Prostate gland (tissue), 2 donors: ENCODE results near the gene CTNND2. TPM values are rescaled to one million over a fixed set of nuclear protein-coding genes. Genes with fewer than 3 reads are reported as not detected.

Experiments used
- DNase-seq: peaks from one replicate; pipeline ENCODE4 v3.0.0-alpha.2; 2019; ENCODE audit warnings: low spot score
- H3K27ac ChIP-seq, 2 donors: fragments of 200-600 bp; sonication (generic); 2 replicates each; pipeline ENCODE4 v1.5.1; 2017 to 2019
- H3K27me3 ChIP-seq: fragments of 200-600 bp; sonication (generic); replicated peaks from 2 replicates; pipeline ENCODE4 v1.5.1; 2019; ENCODE audit not compliant: insufficient read depth
- H3K36me3 ChIP-seq, 2 donors: fragments of 200-600 bp; sonication (generic); 1 replicate in 1 of 2; 2 replicates in 1 of 2; pipeline versions ENCODE4 v1.5.1 to v1.8.1; 2017 to 2019
- H3K4me1 ChIP-seq: fragments of 200-600 bp; sonication (generic); replicated peaks from 2 replicates; pipeline ENCODE4 v1.5.1; 2019
- H3K4me3 ChIP-seq, 2 donors: fragments of 200-600 bp; sonication (generic); 2 replicates each; pipeline ENCODE4 v1.5.1; 2017 to 2019
- H3K9me3 ChIP-seq: fragments of 200-600 bp; sonication (generic); 2 replicates; pipeline ENCODE4 v1.5.1; 2017
- CTCF ChIP-seq, 4 experiments: fragments of 200-600 bp in 2 of 4; fragments of 450-650 bp in 2 of 4; sonication (generic) in 2 of 4; IDR thresholded peaks; 1 replicate in 3 of 4; 2 replicates in 1 of 4; pipeline ENCODE4 v1.5.1; 2016 to 2019; ENCODE audit warnings: antibody characterized with exemption in 4 of 4, mild to moderate bottlenecking in 2 of 4, moderate library complexity in 2 of 4
- POLR2A ChIP-seq: fragments of 450-650 bp; IDR thresholded peaks from one replicate; pipeline ENCODE4 v1.6.1; 2016; ENCODE audit warnings: antibody characterized with exemption, mild to moderate bottlenecking
- POLR2AphosphoS5 ChIP-seq: sonication (generic); formaldehyde crosslinking; IDR thresholded peaks from one replicate; pipeline ENCODE4 v1.6.1; 2017; ENCODE audit warnings: antibody characterized with exemption
- WGBS: methylation state at CpG from one replicate; pipeline ENCODE4 v1.1.5; 2018; 5-methylcytosine and 5-hydroxymethylcytosine counted together
- intact Hi-C: fragments of 100-400 bp; cut with DNase I; formaldehyde crosslinking; loops from one replicate; pipeline ENCODE4 v1.14.2; 2022
- total RNA-seq, 2 donors: library from RNA; depleted of rRNA; stranded (reverse); fragments of >200 nt; gene quantifications; one replicate each; pipeline ENCODE4 v1.1.0, GENCODE V29; 2016

The CTNND2 gene
- total RNA-seq, 2 donors from 2014 or later: 5.5 to 11.2 TPM

- no peaks in the 10 kb centered on the region for H3K4me1 ChIP-seq
- TF ChIP-seq POLR2A (no peak), POLR2AphosphoS5 (no peak), CTCF (IDR thresholded peaks at IDR 0.05) (no peak)
- intact Hi-C loops: no loop called here
- DNase-seq: no peak
- no peak overlapping the region for H3K27ac ChIP-seq
- no peak overlapping the region for H3K4me3 ChIP-seq
- H3K36me3 ChIP-seq: no peaks in the 10 kb centered on the region
- 92% methylated on average over 6 of the region's 6 CpGs for WGBS
- no peaks in the 10 kb centered on the region for H3K9me3 ChIP-seq
- H3K27me3 ChIP-seq: no peaks in the 10 kb centered on the region
Observed at GRCh38 chr5:11037080-11037479, 867.2 kb downstream of the CTNND2 start.

- H3K36me3 ChIP-seq: no peaks in the 10 kb centered on the region
Observed at GRCh38 chr5:11030671-11031070, 873.6 kb downstream of the CTNND2 start.

GRCh38 chr5:11027660-11028059 is 876.6 kb downstream of the CTNND2 start:
- no peaks in the 10 kb centered on the region for H3K9me3 ChIP-seq
- TF ChIP-seq CTCF (IDR thresholded peaks at IDR 0.05): no peak
- TF ChIP-seq POLR2A: no peak
- no peak for TF ChIP-seq POLR2AphosphoS5
- H3K4me3 ChIP-seq: no peak overlapping the region
- no peaks in the 10 kb centered on the region for H3K27me3 ChIP-seq
- no peak for DNase-seq
- H3K27ac ChIP-seq: no peak overlapping the region
- intact Hi-C loops: no loop called here
- 88% methylated on average over 5 of the region's 5 CpGs for WGBS
- H3K36me3 ChIP-seq: no peaks in the 10 kb centered on the region
- H3K4me1 ChIP-seq: no peaks in the 10 kb centered on the region

More at GRCh38 chr5:11030671-11031070, 873.6 kb downstream of the CTNND2 start:
- Histone ChIP-seq H3K27me3 (no peaks in the 10 kb centered on the region), H3K27ac (no peak overlapping the region), H3K4me3 (no peak overlapping the region), H3K4me1 (no peaks in the 10 kb centered on the region), H3K9me3 (no peaks in the 10 kb centered on the region)
- TF ChIP-seq CTCF (IDR thresholded peaks at IDR 0.05) (no peak), POLR2A (no peak), POLR2AphosphoS5 (no peak)
- intact Hi-C loops: no loop called here
- DNase-seq: no peak

DNA sequence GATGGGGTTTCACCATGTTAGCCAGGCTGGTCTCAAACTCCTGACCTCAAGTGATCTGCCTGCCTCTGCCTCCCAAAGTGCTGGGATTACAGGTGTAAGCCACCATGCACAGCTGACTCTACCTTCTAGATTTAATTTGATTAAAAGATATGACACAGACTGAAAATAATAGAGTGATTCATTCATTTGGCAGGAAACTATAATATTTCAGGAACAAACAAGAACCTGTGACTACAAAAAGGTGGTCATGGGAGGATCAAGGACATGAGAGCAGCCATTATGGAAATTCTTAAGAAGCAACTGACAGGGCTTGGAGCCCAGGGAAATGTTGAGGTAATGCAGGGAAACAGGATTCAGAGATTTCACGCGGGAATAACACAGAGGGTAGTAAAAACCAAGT is 877.7 kb downstream of the CTNND2 start:
- WGBS: 98% methylated on average over 2 of the region's 2 CpGs
- H3K9me3 ChIP-seq: no peaks in the 10 kb centered on the region
- H3K4me1 ChIP-seq: no peaks in the 10 kb centered on the region
- H3K27me3 ChIP-seq: no peaks in the 10 kb centered on the region
- TF ChIP-seq CTCF (IDR thresholded peaks at IDR 0.05) (no peak), POLR2A (no peak)
- intact Hi-C loops: no loop called here
- no peak overlapping the region for H3K4me3 ChIP-seq
- H3K27ac ChIP-seq: no peak overlapping the region
- no peak for DNase-seq
- no peaks in the 10 kb centered on the region for H3K36me3 ChIP-seq

DNA sequence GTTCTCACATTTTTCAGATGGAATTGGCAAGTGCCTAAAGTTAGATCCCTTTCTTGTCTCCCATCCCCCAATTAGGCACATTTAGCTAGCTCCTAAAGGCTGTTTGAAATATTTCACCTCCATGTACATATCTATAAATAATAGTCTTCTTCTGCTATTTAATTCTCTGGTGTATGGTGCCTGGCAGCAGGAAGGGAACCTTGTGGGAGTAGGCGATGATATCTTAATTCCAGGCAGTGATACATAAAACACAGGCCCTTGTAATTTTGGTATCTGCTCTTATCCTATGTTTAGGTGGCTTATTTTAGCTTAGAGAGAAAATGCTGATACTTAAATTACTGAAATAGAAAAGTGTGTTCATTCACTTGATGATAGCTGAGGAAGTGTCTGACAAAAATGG is 880.3 kb downstream of the CTNND2 start:
- Histone ChIP-seq H3K9me3 (no peaks in the 10 kb centered on the region), H3K4me1 (no peaks in the 10 kb centered on the region), H3K36me3 (no peaks in the 10 kb centered on the region), H3K4me3 (no peak overlapping the region), H3K27me3 (no peaks in the 10 kb centered on the region), H3K27ac (no peak overlapping the region)
- intact Hi-C loops: no loop called here
- WGBS: 96% methylated on average over 1 of the region's 1 CpG
- no peak for TF ChIP-seq POLR2A
- TF ChIP-seq CTCF (IDR thresholded peaks at IDR 0.05): no peak
- no peak for TF ChIP-seq POLR2AphosphoS5
- no peak for DNase-seq
